Mesothelial cell of epicardium (in vitro differentiated cells): Measurements from ENCODE around the gene STK4. TPM values are rescaled to one million over a fixed set of nuclear protein-coding genes. Genes with fewer than 3 reads are reported as not detected.

ENCODE experiments used
- DNase-seq, 2 experiments: peaks; one replicate each; pipeline ENCODE4 v3.0.0; 2021; ENCODE audit warnings: low spot score in 2 of 2; ENCODE audit not compliant: unreplicated experiment in 2 of 2
- H3K27ac Mint-ChIP-seq: 2 replicates; pipeline ENCODE4 v1.8.0; 2021; ENCODE audit warnings: mixed read lengths
- H3K27me3 Mint-ChIP-seq: 2 replicates; pipeline ENCODE4 v1.8.0; 2021; ENCODE audit warnings: low read depth, mixed read lengths
- H3K36me3 Mint-ChIP-seq: 2 replicates; pipeline ENCODE4 v1.8.0; 2021; ENCODE audit warnings: mixed read lengths
- H3K4me1 Mint-ChIP-seq: 2 replicates; pipeline ENCODE4 v1.8.0; 2021; ENCODE audit warnings: mixed read lengths
- H3K4me3 Mint-ChIP-seq: 2 replicates; pipeline ENCODE4 v1.8.0; 2021; ENCODE audit warnings: mild to moderate bottlenecking, moderate library complexity, mixed read lengths
- H3K9me3 Mint-ChIP-seq: 2 replicates; pipeline ENCODE4 v1.8.0; 2021; ENCODE audit warnings: mixed read lengths
- CTCF ChIP-seq: fragments of 200-600 bp; sonication (generic); IDR thresholded peaks from one replicate; pipeline ENCODE4 v1.5.0; 2021; ENCODE audit warnings: antibody characterized with exemption; ENCODE audit not compliant: unreplicated experiment
- total RNA-seq: library from RNA; stranded (reverse); gene quantifications from 3 replicates; pipeline ENCODE4 v1.2.1, GENCODE V29; 2021

The STK4 gene
- total RNA-seq, 1 donor from 2014 or later, result 29.9 TPM

GRCh38 chr20:45124365-45124764 lies 158.1 kb downstream of the STK4 start, which contains the start of gene WFDC12:
Gene WFDC12 (minus strand): TSS chr20:45124465. CDS start chr20:45124447, 18 bp downstream.
- Mint-ChIP-seq H3K27me3 (peaks cover 65% of the 10 kb centered on the region), H3K9me3 (peaks cover 13% of the 10 kb centered on the region), H3K36me3 (no peaks in the 10 kb centered on the region), H3K27ac (no peak within 1 kb of the TSS), H3K4me1 (no peaks in the 10 kb centered on the region), H3K4me3 (no peak within 1 kb of the TSS)
- TF ChIP-seq CTCF, result no peak
- no peak for DNase-seq

DNA sequence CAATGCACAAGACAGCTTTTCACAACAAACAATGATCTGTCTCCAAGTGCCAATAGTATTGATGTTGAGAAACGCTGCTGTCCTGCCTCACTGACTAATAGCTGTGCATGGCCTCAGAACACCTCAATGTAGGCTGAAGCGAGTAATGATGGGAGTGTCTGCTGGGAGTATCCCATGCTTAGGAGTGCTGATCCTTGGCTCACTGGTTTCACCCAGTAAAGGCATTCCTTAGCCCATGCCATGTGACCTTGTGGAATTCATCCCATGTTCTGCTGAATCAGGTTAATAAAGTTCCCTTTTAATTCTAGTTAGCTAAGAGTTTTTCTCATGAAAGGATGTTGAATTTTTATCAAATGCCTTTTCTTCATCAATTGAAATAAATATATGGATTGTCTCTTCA lies 161.8 kb downstream of the STK4 start:
- Mint-ChIP-seq H3K4me3 (no peak overlapping the region), H3K36me3 (no peaks in the 10 kb centered on the region), H3K4me1 (no peaks in the 10 kb centered on the region), H3K27ac (no peak overlapping the region), H3K27me3 (peaks cover 75% of the 10 kb centered on the region), H3K9me3 (no peaks in the 10 kb centered on the region)
- no peak for DNase-seq
- TF ChIP-seq CTCF, result no peak

Other genes starting within 250 kb of the STK4 start
- gene KCNK15, start 220.6 kb upstream of the STK4 start, total RNA-seq, result 0.16 to 0.27 TPM (median 0.20 TPM) in 3 replicates
- 1.3 to 2.2 TPM (median 1.6 TPM) in 3 replicates for gene RIMS4, start 156.0 kb upstream of the STK4 start, total RNA-seq
- gene YWHAB, start 80.8 kb upstream of the STK4 start, total RNA-seq, result 113 to 116 TPM (median 114 TPM) in 3 replicates
- 131 to 135 TPM (median 135 TPM) in 3 replicates for gene PABPC1L, start 56.5 kb upstream of the STK4 start, total RNA-seq
- 43.7 to 47.3 TPM (median 45.6 TPM) in 3 replicates for gene TOMM34, start 6.1 kb upstream of the STK4 start, total RNA-seq
- 0.09 TPM in 1 of 3 replicates, not detected in the others for gene KCNS1, start 134.6 kb downstream of the STK4 start, total RNA-seq
- not detected in 3 replicates for gene WFDC5, start 148.7 kb downstream of the STK4 start, total RNA-seq
- gene WFDC12, start 158.0 kb downstream of the STK4 start, total RNA-seq, result not detected in 3 replicates
- gene PI3, start 208.4 kb downstream of the STK4 start, total RNA-seq, result not detected in 3 replicates
- not detected in 3 replicates for gene SEMG1, start 240.5 kb downstream of the STK4 start, total RNA-seq